ENCODE measurements around the gene FPGS. TPM values are rescaled to one million over a fixed set of nuclear protein-coding genes. Genes with fewer than 3 reads are reported as not detected.
"Not testable (repeated sequence)": the region's sequence is repeated elsewhere in the genome, so short reads cannot be mapped to it uniquely, and the experiment has no call there.

FPGS gene
- total RNA-seq, 4 donors from 2014 or later, result 31.4 to 144 (median 74.8) TPM

DNA sequence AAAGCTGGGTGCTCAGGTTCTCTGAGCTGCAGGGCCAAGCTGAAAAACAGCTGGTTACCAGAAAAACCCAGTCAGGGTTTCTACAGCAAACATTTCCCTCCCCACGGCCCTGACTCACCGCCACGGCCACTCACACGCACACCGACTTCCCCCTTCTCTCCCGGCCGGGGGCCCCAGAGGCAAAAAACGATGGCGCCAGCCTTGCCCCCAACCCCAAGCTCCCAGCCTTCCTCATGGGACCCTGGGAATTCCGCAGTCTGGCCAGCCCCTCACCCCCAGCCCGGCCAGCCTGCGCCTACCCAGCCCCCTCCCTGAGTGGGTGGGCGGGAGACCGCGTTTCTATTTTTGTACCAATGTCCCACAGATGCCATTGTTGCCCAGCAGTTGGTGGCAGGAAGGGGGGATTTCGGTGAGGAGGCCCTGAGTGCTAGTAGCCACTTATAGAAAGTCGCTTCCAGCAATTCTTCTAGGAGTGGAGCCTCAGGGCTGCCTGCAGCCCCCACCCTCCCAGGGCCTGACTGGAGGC, 33.4 kb downstream of the FPGS start:
- TF ChIP-seq POLR2A (IDR thresholded peaks at IDR 0.05) (no peak), EP300 (IDR thresholded peaks at IDR 0.05; ENCODE audit: low read depth) (no peak), POLR2AphosphoS5 (IDR thresholded peaks at IDR 0.05) (no peak)
- TF ChIP-seq, protein P1, sequence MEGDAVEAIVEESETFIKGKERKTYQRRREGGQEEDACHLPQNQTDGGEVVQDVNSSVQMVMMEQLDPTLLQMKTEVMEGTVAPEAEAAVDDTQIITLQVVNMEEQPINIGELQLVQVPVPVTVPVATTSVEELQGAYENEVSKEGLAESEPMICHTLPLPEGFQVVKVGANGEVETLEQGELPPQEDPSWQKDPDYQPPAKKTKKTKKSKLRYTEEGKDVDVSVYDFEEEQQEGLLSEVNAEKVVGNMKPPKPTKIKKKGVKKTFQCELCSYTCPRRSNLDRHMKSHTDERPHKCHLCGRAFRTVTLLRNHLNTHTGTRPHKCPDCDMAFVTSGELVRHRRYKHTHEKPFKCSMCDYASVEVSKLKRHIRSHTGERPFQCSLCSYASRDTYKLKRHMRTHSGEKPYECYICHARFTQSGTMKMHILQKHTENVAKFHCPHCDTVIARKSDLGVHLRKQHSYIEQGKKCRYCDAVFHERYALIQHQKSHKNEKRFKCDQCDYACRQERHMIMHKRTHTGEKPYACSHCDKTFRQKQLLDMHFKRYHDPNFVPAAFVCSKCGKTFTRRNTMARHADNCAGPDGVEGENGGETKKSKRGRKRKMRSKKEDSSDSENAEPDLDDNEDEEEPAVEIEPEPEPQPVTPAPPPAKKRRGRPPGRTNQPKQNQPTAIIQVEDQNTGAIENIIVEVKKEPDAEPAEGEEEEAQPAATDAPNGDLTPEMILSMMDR (IDR thresholded peaks at IDR 0.05), result no peak
- in situ Hi-C loops (cut with MboI; ENCODE audit: low pct_ligation_motif_present in 1 of 4, low pct_unique_long_range_greater_than_20kb in 1 of 4, low sequenced_read_pairs in 3 of 4), result no loop called here
- Histone ChIP-seq H3K27ac (peak overlapping the region; percentile 71 to 87 (median 81)), H3K4me3 (no peak overlapping the region), H3K4me1 (peaks cover 6 to 61% (median 18%) of the 10 kb centered on the region in 4 donors), H3K9me3 (no peaks in the 10 kb centered on the region), H3K36me3 (no peaks in the 10 kb centered on the region), H3K27me3 (no peaks in the 10 kb centered on the region)
- 50% methylated on average over 17 of the region's 17 CpGs; no CpG with 5 or more reads in 1 of the 2 donors for WGBS, 2 donors (ENCODE audit: low coverage in 1 of 2)
- DNase-seq, result peak; percentile 47
- intact Hi-C loops (cut with DNase I; ENCODE audit: low total_unique reads), result no loop called here

DNA sequence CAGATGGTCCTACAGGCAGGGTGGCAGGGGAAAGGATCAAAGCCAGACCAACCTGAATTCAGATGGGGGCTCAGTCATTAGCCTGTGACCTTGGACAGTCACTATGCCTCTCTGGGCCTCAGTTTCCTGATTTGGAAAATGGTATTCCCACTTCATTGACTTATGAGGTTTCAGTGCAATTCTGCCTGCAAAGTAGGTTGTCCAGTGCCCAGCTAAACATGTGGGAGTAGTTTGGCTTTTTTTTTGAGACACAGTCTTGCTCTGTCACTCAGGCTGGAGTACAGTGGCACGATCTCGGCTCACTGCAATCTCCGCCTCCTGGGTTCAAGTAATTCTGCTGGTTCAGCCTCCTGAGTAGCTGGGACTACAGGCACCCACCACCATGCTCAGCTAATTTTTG, 33.9 kb downstream of the FPGS start:
- H3K4me3 ChIP-seq; DNase-seq; intact Hi-C loops (cut with DNase I; ENCODE audit: low total_unique reads); H3K27me3 ChIP-seq; H3K9me3 ChIP-seq; in situ Hi-C loops (cut with MboI; ENCODE audit: low pct_ligation_motif_present in 1 of 4, low pct_unique_long_range_greater_than_20kb in 1 of 4, low sequenced_read_pairs in 3 of 4); H3K36me3 ChIP-seq: not testable (repeated sequence)
- H3K27ac ChIP-seq, result peak overlapping the region; percentile 71 to 87 (median 81)
- 86 to 94% methylated on average over 3 of the region's 3 CpGs for WGBS, 2 donors (ENCODE audit: low coverage in 1 of 2)
- peaks cover 6 to 61% (median 18%) of the 10 kb centered on the region in 4 donors for H3K4me1 ChIP-seq

DNA sequence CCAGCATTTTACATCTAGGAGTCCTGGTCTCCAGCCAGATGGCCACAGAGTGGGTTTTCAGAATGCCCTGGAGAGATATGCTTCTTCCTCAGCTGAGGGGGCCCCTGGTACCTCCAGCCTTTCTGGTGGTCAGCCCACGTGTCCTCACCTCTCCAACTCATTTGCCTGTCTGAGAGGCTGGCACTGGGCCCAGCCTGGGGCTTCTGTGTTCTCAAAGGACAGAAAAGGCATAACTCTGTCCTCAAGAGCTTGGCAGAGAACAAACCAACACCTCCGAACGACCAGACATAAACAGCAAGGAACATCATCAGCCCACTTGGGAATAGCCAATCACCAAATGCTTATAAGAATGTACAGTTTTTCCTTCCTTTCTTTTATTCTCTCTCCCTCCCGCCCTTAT, 34.7 kb downstream of the FPGS start:
- WGBS, 2 donors (ENCODE audit: low coverage in 1 of 2), result 56 to 68% methylated on average over 3 to 4 of the region's 4 CpGs
- no peaks in the 10 kb centered on the region for H3K9me3 ChIP-seq
- no peak overlapping the region for H3K4me3 ChIP-seq
- in situ Hi-C loops (cut with MboI; ENCODE audit: low pct_ligation_motif_present in 1 of 4, low pct_unique_long_range_greater_than_20kb in 1 of 4, low sequenced_read_pairs in 3 of 4) (no loop called here), intact Hi-C loops (cut with DNase I; ENCODE audit: low total_unique reads) (no loop called here)
- H3K27ac ChIP-seq, result peak overlapping the region; percentile 71 to 87 (median 81)
- TF ChIP-seq EP300 (IDR thresholded peaks at IDR 0.05; ENCODE audit: low read depth), result no peak
- TF ChIP-seq POLR2A (IDR thresholded peaks at IDR 0.05), result no peak
- TF ChIP-seq, protein P1 (IDR thresholded peaks at IDR 0.05), result no peak
- no peak for TF ChIP-seq POLR2AphosphoS5 (IDR thresholded peaks at IDR 0.05)
- no peaks in the 10 kb centered on the region for H3K27me3 ChIP-seq
- H3K4me1 ChIP-seq, result peaks cover 6 to 60% (median 18%) of the 10 kb centered on the region in 4 donors
- H3K36me3 ChIP-seq, result no peaks in the 10 kb centered on the region
- no peak for DNase-seq

DNA sequence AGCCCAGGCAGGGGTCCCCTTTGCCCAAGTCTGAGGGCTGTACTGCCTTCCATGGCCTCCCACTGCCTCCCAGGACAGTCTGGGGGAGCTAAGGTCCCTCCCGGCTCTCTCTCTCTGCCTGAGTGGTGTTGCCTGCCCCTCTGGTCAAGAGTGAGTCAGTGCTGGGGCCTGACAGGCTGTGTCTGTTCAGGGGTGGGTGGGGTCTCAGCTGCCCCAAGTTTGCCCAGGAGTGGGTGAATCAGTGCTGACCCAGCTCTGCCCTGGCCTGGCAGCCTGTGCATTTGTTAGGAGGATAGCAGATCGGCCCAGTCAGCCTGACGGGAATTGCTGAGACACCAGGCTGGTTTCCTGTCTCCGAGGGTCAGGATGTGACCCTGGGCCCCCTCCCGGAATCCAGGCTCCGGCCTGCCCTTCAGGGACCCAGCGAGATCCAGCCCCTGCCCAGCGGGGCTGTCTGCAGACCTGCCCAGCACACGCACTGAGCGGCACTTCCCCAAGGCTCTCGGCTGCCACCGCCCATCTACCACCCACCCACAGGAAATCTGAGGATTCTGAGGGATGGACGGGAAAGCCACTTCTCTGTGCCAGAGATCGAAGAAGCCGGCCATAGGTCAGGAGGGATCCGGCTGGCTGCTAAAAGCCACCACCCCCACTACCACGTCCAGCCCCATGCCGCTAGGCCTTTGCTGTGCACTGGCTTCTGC, 35.8 kb downstream of the FPGS start:
- in situ Hi-C loops (cut with MboI; ENCODE audit: low pct_ligation_motif_present in 1 of 4, low pct_unique_long_range_greater_than_20kb in 1 of 4, low sequenced_read_pairs in 3 of 4), result no loop called here
- peak overlapping the region; percentile 71 to 87 (median 81) for H3K27ac ChIP-seq

More for the DNA sequence above, 35.8 kb downstream of the FPGS start:
- Histone ChIP-seq H3K36me3 (no peaks in the 10 kb centered on the region), H3K4me3 (no peak overlapping the region), H3K27me3 (no peaks in the 10 kb centered on the region), H3K4me1 (peaks cover 6 to 51% (median 18%) of the 10 kb centered on the region in 4 donors), H3K9me3 (no peaks in the 10 kb centered on the region)
- TF ChIP-seq, protein P1 (IDR thresholded peaks at IDR 0.05), result no peak
- TF ChIP-seq POLR2AphosphoS5 (IDR thresholded peaks at IDR 0.05), result peak; percentile 38 to 54 (median 46)
- peak; percentile 32 for TF ChIP-seq POLR2A (IDR thresholded peaks at IDR 0.05)
- no peak for TF ChIP-seq EP300 (IDR thresholded peaks at IDR 0.05; ENCODE audit: low read depth)
- 71% methylated on average over 17 of the region's 18 CpGs; no CpG with 5 or more reads in 1 of the 2 donors for WGBS, 2 donors (ENCODE audit: low coverage in 1 of 2)
- intact Hi-C loops (cut with DNase I; ENCODE audit: low total_unique reads), result no loop called here
- peak; percentile 46 for DNase-seq
